Colonic mucosa (tissue), 4 donors: ENCODE measurements around the gene TLDC2. TPM values are rescaled to one million over a fixed set of nuclear protein-coding genes. Genes with fewer than 3 reads are reported as not detected.
A peak's percentile ranks its signal among the peaks of the same experiment; 100 is the strongest.

Experiments
- DNase-seq: peaks from one replicate; pipeline ENCODE4 v3.0.0-alpha.2; 2020
- H3K27ac ChIP-seq: fragments of 200-600 bp; one replicate; pipeline ENCODE4 v1.8.0; 2021
- H3K27me3 ChIP-seq: fragments of 200-600 bp; one replicate; pipeline ENCODE4 v1.8.0; 2021
- H3K36me3 ChIP-seq: fragments of 200-600 bp; one replicate; pipeline ENCODE4 v1.8.0; 2021
- H3K4me1 ChIP-seq: fragments of 200-600 bp; one replicate; pipeline ENCODE4 v1.8.0; 2021; ENCODE audit warnings: mild to moderate bottlenecking
- H3K4me3 ChIP-seq: fragments of 200-600 bp; one replicate; pipeline ENCODE4 v1.8.0; 2021
- H3K9ac ChIP-seq, 2 donors: one replicate each; pipeline ENCODE4 v1.7.0; 2013; ENCODE audit warnings: control low read depth in 2 of 2, low read depth in 2 of 2, low read length in 2 of 2
- H3K9me3 ChIP-seq: fragments of 200-600 bp; one replicate; pipeline ENCODE4 v1.8.0; 2021
- intact Hi-C: fragments of 100-400 bp; cut with DNase I; formaldehyde crosslinking; loops from one replicate; pipeline ENCODE4 v1.14.1; 2022
- total RNA-seq, 2 donors: library from RNA; stranded (reverse); fragmentation: NEBNext Ultra II Directional in 1 of 2; extraction: Animal tissue kit (Norgen Biotek cat#: 25700) in 1 of 2; gene quantifications; one replicate each; pipeline ENCODE4 v1.2.1, GENCODE V29; 2021
- TF ChIP-seq, protein P1 (sequence below): fragments of 200-600 bp; IDR thresholded peaks from one replicate; pipeline ENCODE4 v1.8.0; 2022; ENCODE audit warnings: antibody characterized with exemption, mild to moderate bottlenecking
- donor health status: healthy.
- donor health status: DM: no; HTN: no; CAD: no.
- donor health status: DM: no; HTN: no; CAD: no.

The TLDC2 gene
- total RNA-seq, 2 donors from 2014 or later, result 18.1 to 29.7 TPM

GRCh38 chr20:36886859-36887751, 11.2 kb downstream of the TLDC2 start:
- Histone ChIP-seq H3K27ac (no peak overlapping the region), H3K4me3 (no peak overlapping the region), H3K27me3 (no peaks in the 10 kb centered on the region), H3K9ac (peak overlapping the region in 1 of 2 donors; percentile 29), H3K4me1 (no peaks in the 10 kb centered on the region), H3K36me3 (no peaks in the 10 kb centered on the region), H3K9me3 (no peaks in the 10 kb centered on the region)
- TF ChIP-seq, protein P1, sequence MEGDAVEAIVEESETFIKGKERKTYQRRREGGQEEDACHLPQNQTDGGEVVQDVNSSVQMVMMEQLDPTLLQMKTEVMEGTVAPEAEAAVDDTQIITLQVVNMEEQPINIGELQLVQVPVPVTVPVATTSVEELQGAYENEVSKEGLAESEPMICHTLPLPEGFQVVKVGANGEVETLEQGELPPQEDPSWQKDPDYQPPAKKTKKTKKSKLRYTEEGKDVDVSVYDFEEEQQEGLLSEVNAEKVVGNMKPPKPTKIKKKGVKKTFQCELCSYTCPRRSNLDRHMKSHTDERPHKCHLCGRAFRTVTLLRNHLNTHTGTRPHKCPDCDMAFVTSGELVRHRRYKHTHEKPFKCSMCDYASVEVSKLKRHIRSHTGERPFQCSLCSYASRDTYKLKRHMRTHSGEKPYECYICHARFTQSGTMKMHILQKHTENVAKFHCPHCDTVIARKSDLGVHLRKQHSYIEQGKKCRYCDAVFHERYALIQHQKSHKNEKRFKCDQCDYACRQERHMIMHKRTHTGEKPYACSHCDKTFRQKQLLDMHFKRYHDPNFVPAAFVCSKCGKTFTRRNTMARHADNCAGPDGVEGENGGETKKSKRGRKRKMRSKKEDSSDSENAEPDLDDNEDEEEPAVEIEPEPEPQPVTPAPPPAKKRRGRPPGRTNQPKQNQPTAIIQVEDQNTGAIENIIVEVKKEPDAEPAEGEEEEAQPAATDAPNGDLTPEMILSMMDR, result peak; percentile 94
- DNase-seq, result peak; percentile 92
- intact Hi-C loops, result loop anchor here (5.0 to 10.0 kb wide), 2 partner anchors 82 to 275 kb away; no protein-coding TSS in a partner anchor

DNA sequence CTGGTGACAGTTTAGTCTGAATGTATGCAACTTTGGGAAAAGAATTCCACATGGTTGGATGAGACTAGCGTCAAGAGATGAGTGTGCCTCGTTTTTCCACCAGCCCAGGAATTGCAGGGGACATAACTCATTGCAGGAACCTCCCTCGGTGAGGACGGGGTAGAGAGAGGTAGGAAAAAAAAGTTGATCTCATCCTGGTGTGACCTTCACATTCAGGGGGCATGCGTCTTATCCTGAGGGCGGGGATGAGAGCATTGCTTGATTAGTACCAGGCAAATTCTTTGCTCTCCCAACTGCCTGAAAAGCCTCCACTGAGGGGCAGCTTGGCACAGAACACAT, 11.8 kb downstream of the TLDC2 start:
- H3K9me3 ChIP-seq, result no peaks in the 10 kb centered on the region
- no peak overlapping the region for H3K4me3 ChIP-seq
- DNase-seq, result no peak
- H3K9ac ChIP-seq, result no peak overlapping the region
- H3K27ac ChIP-seq, result no peak overlapping the region
- H3K4me1 ChIP-seq, result no peaks in the 10 kb centered on the region
- TF ChIP-seq, protein P1, result no peak
- H3K36me3 ChIP-seq, result no peaks in the 10 kb centered on the region
- H3K27me3 ChIP-seq, result no peaks in the 10 kb centered on the region
- intact Hi-C loops, result loop anchor here (5.0 to 10.0 kb wide), 2 partner anchors 83 to 275 kb away; no protein-coding TSS in a partner anchor

GRCh38 chr20:36888880-36889516, 13.1 kb downstream of the TLDC2 start:
- DNase-seq, result no peak
- Histone ChIP-seq H3K9me3 (no peaks in the 10 kb centered on the region), H3K4me3 (no peak overlapping the region), H3K27ac (no peak overlapping the region), H3K36me3 (no peaks in the 10 kb centered on the region), H3K9ac (no peak overlapping the region), H3K27me3 (no peaks in the 10 kb centered on the region), H3K4me1 (no peaks in the 10 kb centered on the region)
- intact Hi-C loops, result loop anchor here (5.0 to 10.0 kb wide), 2 partner anchors 84 to 277 kb away; no protein-coding TSS in a partner anchor
- TF ChIP-seq, protein P1, result no peak

- H3K36me3 ChIP-seq, result no peaks in the 10 kb centered on the region
- TF ChIP-seq, protein P1, result no peak
- intact Hi-C loops, result no loop called here
Observed at GRCh38 chr20:36890586-36890985, 14.6 kb downstream of the TLDC2 start.

DNA sequence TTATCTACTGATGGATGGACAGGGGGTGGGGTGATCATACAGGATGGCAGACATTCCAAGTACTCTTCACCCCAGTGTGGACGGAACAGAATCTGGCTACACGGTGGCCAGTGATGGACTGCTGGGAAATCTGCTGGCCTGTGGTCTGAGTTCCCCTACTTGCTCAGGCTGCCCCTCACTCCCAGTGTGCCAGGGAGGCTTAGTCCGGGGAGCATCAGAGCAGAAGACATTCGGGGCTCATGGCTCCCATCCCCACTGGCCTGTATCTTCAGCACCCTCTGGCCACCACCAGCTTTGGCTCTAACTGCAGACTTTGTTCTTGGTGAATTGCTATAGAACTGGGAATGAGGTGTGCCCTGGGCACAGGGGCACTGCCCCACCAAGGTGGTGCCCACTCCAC, 15.3 kb downstream of the TLDC2 start:
- H3K36me3 ChIP-seq, result no peaks in the 10 kb centered on the region
- no peaks in the 10 kb centered on the region for H3K9me3 ChIP-seq
- H3K27ac ChIP-seq, result no peak overlapping the region
- no peak overlapping the region for H3K9ac ChIP-seq
- H3K27me3 ChIP-seq, result no peaks in the 10 kb centered on the region
- DNase-seq, result no peak
- no peak overlapping the region for H3K4me3 ChIP-seq
- intact Hi-C loops, result no loop called here
- TF ChIP-seq, protein P1, result no peak
- no peaks in the 10 kb centered on the region for H3K4me1 ChIP-seq

More at GRCh38 chr20:36890586-36890985, 14.6 kb downstream of the TLDC2 start:
- Histone ChIP-seq H3K4me1 (no peaks in the 10 kb centered on the region), H3K27ac (no peak overlapping the region), H3K9ac (no peak overlapping the region), H3K9me3 (no peaks in the 10 kb centered on the region), H3K4me3 (no peak overlapping the region), H3K27me3 (no peaks in the 10 kb centered on the region)
- DNase-seq, result no peak
